ENCODE results near the gene SYT9. TPM values are rescaled to one million over a fixed set of nuclear protein-coding genes. Genes with fewer than 3 reads are reported as not detected.

SYT9 gene
- total RNA-seq, 4 donors from 2014 or later: 0.24 to 2.1 (median 0.52) TPM

DNA sequence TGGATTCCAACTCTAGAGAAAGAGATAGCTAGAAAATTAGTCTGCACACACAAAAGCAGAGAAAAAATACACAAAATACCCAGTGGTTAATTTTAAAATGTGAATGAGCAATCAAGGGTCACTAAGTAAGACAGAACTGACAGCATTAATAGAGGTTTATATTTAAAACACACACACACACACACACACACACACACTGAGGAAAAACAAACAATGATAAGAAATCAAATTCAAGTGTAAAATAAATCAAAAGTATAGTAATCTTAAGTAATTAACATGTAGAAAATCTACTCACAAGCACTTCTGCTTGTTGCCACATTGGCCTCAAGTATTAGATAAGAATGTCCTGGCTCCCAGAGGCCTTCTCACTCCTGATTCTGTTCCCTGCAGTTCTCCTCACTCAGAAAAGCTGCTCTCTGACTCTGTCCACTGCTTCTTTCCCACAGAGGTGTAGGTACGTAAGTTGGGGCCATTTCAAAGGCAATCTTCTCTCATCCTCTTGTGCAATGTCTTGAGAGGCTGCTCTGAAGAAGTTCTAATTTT is 200.3 kb downstream of the SYT9 start:
- no peak for DNase-seq (ENCODE audit: low spot score in 2 of 2)
- Histone ChIP-seq H3K27me3 (no peaks in the 10 kb centered on the region), H3K4me3 (no peak overlapping the region), H3K36me3 (no peaks in the 10 kb centered on the region), H3K27ac (no peak overlapping the region), H3K9me3 (no peaks in the 10 kb centered on the region), H3K4me1 (no peaks in the 10 kb centered on the region)
- TF ChIP-seq EP300 (IDR thresholded peaks at IDR 0.05) (no peak), POLR2A (IDR thresholded peaks at IDR 0.05) (no peak), POLR2AphosphoS5 (IDR thresholded peaks at IDR 0.05) (no peak)
- TF ChIP-seq, protein P1, sequence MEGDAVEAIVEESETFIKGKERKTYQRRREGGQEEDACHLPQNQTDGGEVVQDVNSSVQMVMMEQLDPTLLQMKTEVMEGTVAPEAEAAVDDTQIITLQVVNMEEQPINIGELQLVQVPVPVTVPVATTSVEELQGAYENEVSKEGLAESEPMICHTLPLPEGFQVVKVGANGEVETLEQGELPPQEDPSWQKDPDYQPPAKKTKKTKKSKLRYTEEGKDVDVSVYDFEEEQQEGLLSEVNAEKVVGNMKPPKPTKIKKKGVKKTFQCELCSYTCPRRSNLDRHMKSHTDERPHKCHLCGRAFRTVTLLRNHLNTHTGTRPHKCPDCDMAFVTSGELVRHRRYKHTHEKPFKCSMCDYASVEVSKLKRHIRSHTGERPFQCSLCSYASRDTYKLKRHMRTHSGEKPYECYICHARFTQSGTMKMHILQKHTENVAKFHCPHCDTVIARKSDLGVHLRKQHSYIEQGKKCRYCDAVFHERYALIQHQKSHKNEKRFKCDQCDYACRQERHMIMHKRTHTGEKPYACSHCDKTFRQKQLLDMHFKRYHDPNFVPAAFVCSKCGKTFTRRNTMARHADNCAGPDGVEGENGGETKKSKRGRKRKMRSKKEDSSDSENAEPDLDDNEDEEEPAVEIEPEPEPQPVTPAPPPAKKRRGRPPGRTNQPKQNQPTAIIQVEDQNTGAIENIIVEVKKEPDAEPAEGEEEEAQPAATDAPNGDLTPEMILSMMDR (IDR thresholded peaks at IDR 0.05): no peak
- 100% methylated on average over 1 of the region's 1 CpG for WGBS

DNA sequence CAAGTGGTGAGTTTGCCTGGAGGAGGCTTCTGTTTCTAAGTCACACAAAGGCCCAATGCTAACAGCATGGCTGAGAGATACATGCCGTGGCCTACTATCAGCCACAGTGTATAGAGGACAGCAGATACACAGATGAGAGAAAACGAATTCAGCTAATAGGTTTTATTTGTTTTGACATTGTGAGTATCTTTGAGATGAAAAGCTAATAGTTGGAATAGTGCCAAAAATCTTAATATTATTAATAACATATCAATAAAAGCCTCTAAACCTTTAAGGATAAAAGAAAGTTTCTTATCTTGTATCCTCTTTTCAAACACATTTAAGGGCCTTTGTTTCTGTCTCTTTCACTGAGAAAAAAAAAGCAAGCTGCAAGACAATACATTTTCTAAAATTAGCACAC is 203.2 kb downstream of the SYT9 start:
- no peak for DNase-seq (ENCODE audit: low spot score in 2 of 2)
- H3K27me3 ChIP-seq: no peaks in the 10 kb centered on the region
- H3K4me1 ChIP-seq: no peaks in the 10 kb centered on the region
- H3K9me3 ChIP-seq: no peaks in the 10 kb centered on the region
- no peak overlapping the region for H3K27ac ChIP-seq
- H3K4me3 ChIP-seq: no peak overlapping the region
- H3K36me3 ChIP-seq: no peaks in the 10 kb centered on the region
- 62% methylated on average over 2 of the region's 2 CpGs for WGBS
- TF ChIP-seq POLR2AphosphoS5 (IDR thresholded peaks at IDR 0.05): no peak
- TF ChIP-seq POLR2A (IDR thresholded peaks at IDR 0.05): no peak
- TF ChIP-seq EP300 (IDR thresholded peaks at IDR 0.05): no peak
- TF ChIP-seq, protein P1 (IDR thresholded peaks at IDR 0.05): no peak

DNA sequence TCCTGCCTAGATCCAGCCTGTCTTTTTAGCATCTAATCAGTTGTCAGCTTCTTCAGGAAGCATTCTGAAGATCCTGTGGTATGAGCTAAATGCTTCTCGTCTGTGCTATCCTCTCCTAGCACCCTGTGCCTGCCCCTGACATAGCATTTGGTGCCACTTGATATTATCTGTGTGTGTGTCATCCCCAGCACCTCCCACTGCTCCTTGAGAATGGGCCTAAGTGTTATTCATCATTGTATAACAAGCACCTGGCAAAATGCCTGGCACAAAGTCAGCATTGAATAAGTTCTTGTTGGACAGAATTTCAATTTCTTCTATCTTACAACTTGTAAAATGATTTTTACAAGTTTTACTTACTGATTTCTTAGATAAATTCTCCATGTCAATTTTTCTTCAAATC is 205.5 kb downstream of the SYT9 start:
- WGBS: 50% methylated on average over 1 of the region's 1 CpG
- TF ChIP-seq, protein P1 (IDR thresholded peaks at IDR 0.05): no peak
- no peak for TF ChIP-seq EP300 (IDR thresholded peaks at IDR 0.05)
- no peak for TF ChIP-seq POLR2AphosphoS5 (IDR thresholded peaks at IDR 0.05)
- no peak for TF ChIP-seq POLR2A (IDR thresholded peaks at IDR 0.05)
- H3K4me3 ChIP-seq: no peak overlapping the region
- H3K4me1 ChIP-seq: no peaks in the 10 kb centered on the region
- no peaks in the 10 kb centered on the region for H3K36me3 ChIP-seq
- no peak overlapping the region for H3K27ac ChIP-seq
- no peaks in the 10 kb centered on the region for H3K9me3 ChIP-seq
- no peaks in the 10 kb centered on the region for H3K27me3 ChIP-seq
- DNase-seq (ENCODE audit: low spot score in 2 of 2): no peak

DNA sequence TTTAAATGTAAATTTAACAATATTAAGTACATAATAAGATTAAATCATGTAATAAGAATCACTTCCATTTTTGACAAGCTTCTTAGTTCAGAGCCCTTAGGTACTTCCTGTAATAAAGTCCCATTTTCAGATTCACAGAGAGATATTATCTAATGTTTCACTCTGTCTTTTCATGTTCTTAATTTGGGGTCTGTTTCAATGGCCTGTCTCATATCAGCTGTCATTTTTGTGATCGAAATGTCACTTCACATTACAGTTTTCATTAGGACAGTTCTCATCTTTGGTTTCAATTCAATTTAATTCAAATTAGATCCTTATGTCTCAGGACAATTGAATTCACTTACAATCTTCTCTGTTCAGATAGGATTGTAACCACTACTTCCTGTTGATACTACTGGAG is 211.0 kb downstream of the SYT9 start:
- Histone ChIP-seq H3K4me3 (no peak overlapping the region), H3K27ac (no peak overlapping the region), H3K36me3 (no peaks in the 10 kb centered on the region), H3K27me3 (no peaks in the 10 kb centered on the region), H3K9me3 (no peaks in the 10 kb centered on the region), H3K4me1 (no peaks in the 10 kb centered on the region)
- no peak for DNase-seq (ENCODE audit: low spot score in 2 of 2)
- 74% methylated on average over 1 of the region's 1 CpG for WGBS
- TF ChIP-seq EP300 (IDR thresholded peaks at IDR 0.05): no peak
- no peak for TF ChIP-seq POLR2AphosphoS5 (IDR thresholded peaks at IDR 0.05)
- TF ChIP-seq, protein P1 (IDR thresholded peaks at IDR 0.05): no peak
- TF ChIP-seq POLR2A (IDR thresholded peaks at IDR 0.05): no peak

DNA sequence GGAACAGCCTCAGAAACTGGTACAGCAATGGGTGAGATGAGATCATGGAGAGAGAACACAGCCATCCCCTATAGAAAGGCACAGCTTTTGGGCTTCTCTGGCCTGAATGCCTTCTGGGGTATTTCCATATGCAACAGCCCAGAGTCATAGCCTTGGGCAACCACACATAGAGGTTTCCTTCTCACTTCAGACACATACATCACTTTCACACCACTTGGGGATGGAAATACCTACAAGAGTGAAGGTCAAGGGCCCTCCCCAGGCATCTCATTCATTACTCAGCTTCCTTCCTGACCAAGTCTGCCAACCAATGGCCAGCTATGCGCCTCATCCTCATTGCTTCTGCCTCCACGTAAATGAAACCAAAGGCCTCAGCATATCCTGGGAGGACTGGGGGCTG is 215.9 kb downstream of the SYT9 start:
- 92% methylated on average over 2 of the region's 2 CpGs for WGBS
- no peaks in the 10 kb centered on the region for H3K9me3 ChIP-seq
- H3K4me3 ChIP-seq: no peak overlapping the region
- TF ChIP-seq EP300 (IDR thresholded peaks at IDR 0.05) (no peak), POLR2AphosphoS5 (IDR thresholded peaks at IDR 0.05) (no peak), POLR2A (IDR thresholded peaks at IDR 0.05) (no peak)
- TF ChIP-seq, protein P1 (IDR thresholded peaks at IDR 0.05): no peak
- no peak for DNase-seq (ENCODE audit: low spot score in 2 of 2)
- H3K27ac ChIP-seq: no peak overlapping the region
- no peaks in the 10 kb centered on the region for H3K4me1 ChIP-seq
- no peaks in the 10 kb centered on the region for H3K27me3 ChIP-seq
- no peaks in the 10 kb centered on the region for H3K36me3 ChIP-seq

Measured in suprapubic skin (tissue), 4 donors.